ENCODE results near the gene DCXR. TPM values are rescaled to one million over a fixed set of nuclear protein-coding genes. Genes with fewer than 3 reads are reported as not detected.

Gene DCXR
- total and polyA plus RNA-seq, 2 experiments from 2014 or later = 86.9 to 137 TPM

DNA sequence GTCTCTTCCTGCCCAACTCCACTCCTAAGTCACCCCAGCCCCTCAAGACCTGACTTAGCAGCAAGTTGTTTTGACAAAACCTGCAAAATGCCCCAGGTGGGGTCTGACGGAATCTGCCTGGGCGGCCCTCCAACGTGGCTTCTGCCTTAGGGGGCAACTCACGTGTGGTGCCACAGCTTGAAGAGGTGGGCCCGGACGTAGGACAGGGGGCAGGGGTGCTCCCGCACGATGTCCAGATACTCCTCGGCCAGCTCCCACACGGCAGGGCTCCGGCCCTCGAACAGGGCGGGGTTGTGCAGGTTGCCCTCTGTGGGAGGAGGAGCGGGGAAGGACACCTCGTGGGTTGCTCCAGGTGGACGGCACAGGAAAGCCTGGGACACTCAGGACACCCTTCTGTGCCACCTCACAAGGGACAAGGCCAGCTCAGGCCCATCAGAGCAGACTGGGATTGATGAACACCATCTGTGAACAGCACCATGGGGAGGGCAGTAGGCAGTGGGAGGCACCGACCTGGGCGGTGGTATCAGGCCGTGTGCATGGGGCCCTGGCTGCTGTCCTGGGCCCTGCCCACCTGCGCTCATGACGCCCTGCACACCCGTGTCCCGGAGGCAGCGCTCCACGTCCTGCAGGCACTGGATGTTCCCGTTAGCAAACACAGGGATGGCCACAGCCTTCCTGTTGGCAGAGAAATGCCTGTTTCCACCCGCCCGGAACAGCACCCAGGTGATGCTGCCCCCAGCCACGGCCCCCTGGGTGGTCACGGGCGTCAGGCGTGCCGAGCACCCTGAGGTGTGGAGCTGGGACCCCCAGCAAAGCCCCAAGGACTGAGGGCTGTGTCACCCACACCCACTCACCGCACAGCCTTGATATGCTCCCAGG is 23.8 kb upstream of the DCXR start:
- 0 out of 2 replicates have a peak, but pooled peaks cover under 1% of the 10 kb centered on the region for H3K36me3 ChIP-seq (ENCODE audit: insufficient read depth)
- H4K20me1 ChIP-seq (replicated peaks; ENCODE audit: insufficient read depth) = no peaks in the 10 kb centered on the region
- H3K4me1 ChIP-seq (ENCODE audit: insufficient read depth) = no peaks in the 10 kb centered on the region
- H3K27me3 Mint-ChIP-seq (ENCODE audit: insufficient read depth, low read depth, poor library complexity) = peaks cover 10% of the 10 kb centered on the region
- 0 out of 2 replicates have a peak overlapping the region, but pooled peaks have one; percentile 14 for H3K27ac ChIP-seq (ENCODE audit: low read depth)
- H3K9me3 Mint-ChIP-seq = no peaks in the 10 kb centered on the region
- no peaks in the 10 kb centered on the region for H3K9me2 ChIP-seq (ENCODE audit: insufficient read depth)
- H3K27me3 ChIP-seq (ENCODE audit: insufficient read depth) = no peaks in the 10 kb centered on the region
- no peak for TF ChIP-seq EZH2phosphoT487 (IDR thresholded peaks at IDR 0.05; ENCODE audit: unreplicated experiment)
- TF ChIP-seq EZH2 (IDR thresholded peaks at IDR 0.05; ENCODE audit: low read depth, unreplicated experiment) = no peak
- no peak for TF ChIP-seq NANOG (IDR thresholded peaks at IDR 0.05; ENCODE audit: borderline replicate concordance)
- TF ChIP-seq, protein P1, sequence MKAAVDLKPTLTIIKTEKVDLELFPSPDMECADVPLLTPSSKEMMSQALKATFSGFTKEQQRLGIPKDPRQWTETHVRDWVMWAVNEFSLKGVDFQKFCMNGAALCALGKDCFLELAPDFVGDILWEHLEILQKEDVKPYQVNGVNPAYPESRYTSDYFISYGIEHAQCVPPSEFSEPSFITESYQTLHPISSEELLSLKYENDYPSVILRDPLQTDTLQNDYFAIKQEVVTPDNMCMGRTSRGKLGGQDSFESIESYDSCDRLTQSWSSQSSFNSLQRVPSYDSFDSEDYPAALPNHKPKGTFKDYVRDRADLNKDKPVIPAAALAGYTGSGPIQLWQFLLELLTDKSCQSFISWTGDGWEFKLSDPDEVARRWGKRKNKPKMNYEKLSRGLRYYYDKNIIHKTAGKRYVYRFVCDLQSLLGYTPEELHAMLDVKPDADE (IDR thresholded peaks at IDR 0.05) = no peak
- no peak for TF ChIP-seq ZNF114 (CRISPR knock-in tag; IDR thresholded peaks at IDR 0.05)
- H3K79me2 ChIP-seq (replicated peaks; ENCODE audit: insufficient read depth) = no peaks in the 10 kb centered on the region
- H3K36me3 Mint-ChIP-seq (ENCODE audit: low read depth) = peaks cover 11% of the 10 kb centered on the region
- no peak overlapping the region for H3K4me3 ChIP-seq
- H3F3A ChIP-seq (replicated peaks; ENCODE audit: low read depth) = peaks cover 5% of the 10 kb centered on the region; the same call in 1 of the 2 replicates
- H3K27ac Mint-ChIP-seq = no peak overlapping the region
- DNase-seq (ENCODE audit: low spot score) (peak; percentile 0), ATAC-seq (no peak)
- peaks cover 2% of the 10 kb centered on the region; the same call in 2 of the 3 replicates for H3K4me1 Mint-ChIP-seq
- no peak overlapping the region for H3K4me3 Mint-ChIP-seq
- H2AFZ ChIP-seq = no peak overlapping the region
- no peak overlapping the region for H3K4me2 ChIP-seq

DNA sequence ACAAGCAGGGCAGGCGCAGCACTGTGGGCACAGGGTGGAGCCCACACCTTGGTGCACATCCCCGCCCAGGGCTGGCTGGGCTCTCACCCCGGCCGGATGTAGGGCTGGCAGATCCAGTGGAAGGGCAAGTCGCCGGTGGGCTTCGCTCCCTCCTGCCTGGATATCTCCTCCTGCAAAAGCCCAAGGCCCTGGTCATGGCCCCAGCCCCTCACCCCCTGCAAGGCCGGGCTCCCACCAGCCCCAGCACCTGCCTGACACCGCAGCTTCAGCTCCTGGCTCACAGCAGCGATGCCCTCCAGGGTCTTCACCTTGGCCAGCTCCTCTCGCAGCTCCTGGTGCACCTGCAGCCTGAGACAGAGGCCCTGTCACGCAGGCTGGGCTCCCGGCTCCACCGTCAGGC is 23.1 kb upstream of the DCXR start:
- H4K20me1 ChIP-seq (replicated peaks; ENCODE audit: insufficient read depth) = no peaks in the 10 kb centered on the region
- DNase-seq (ENCODE audit: low spot score) (no peak), ATAC-seq (no peak)
- H3F3A ChIP-seq (replicated peaks; ENCODE audit: low read depth) = peaks cover 3% of the 10 kb centered on the region; the same call in 1 of the 2 replicates
- H2AFZ ChIP-seq = no peak overlapping the region
- Mint-ChIP-seq H3K36me3 (ENCODE audit: low read depth) (peaks cover 16% of the 10 kb centered on the region), H3K4me1 (no peaks in the 10 kb centered on the region), H3K27ac (no peak overlapping the region), H3K9me3 (no peaks in the 10 kb centered on the region), H3K4me3 (no peak overlapping the region), H3K27me3 (ENCODE audit: insufficient read depth, low read depth, poor library complexity) (peaks cover 8% of the 10 kb centered on the region)
- H3K36me3 ChIP-seq (ENCODE audit: insufficient read depth) = peaks cover 4% of the 10 kb centered on the region; the same call in 1 of the 2 replicates
- H3K27me3 ChIP-seq (ENCODE audit: insufficient read depth) = no peaks in the 10 kb centered on the region
- H3K27ac ChIP-seq (ENCODE audit: low read depth) = no peak overlapping the region
- TF ChIP-seq ZNF114 (CRISPR knock-in tag; IDR thresholded peaks at IDR 0.05) (no peak), CREB1 (CRISPR knock-in tag; IDR thresholded peaks at IDR 0.05; ENCODE audit: low read depth) (no peak), STAT1 (IDR thresholded peaks at IDR 0.05; ENCODE audit: unreplicated experiment) (no peak), ZNF331 (CRISPR knock-in tag; IDR thresholded peaks at IDR 0.05; ENCODE audit: low read depth) (no peak)
- TF ChIP-seq, protein P2, sequence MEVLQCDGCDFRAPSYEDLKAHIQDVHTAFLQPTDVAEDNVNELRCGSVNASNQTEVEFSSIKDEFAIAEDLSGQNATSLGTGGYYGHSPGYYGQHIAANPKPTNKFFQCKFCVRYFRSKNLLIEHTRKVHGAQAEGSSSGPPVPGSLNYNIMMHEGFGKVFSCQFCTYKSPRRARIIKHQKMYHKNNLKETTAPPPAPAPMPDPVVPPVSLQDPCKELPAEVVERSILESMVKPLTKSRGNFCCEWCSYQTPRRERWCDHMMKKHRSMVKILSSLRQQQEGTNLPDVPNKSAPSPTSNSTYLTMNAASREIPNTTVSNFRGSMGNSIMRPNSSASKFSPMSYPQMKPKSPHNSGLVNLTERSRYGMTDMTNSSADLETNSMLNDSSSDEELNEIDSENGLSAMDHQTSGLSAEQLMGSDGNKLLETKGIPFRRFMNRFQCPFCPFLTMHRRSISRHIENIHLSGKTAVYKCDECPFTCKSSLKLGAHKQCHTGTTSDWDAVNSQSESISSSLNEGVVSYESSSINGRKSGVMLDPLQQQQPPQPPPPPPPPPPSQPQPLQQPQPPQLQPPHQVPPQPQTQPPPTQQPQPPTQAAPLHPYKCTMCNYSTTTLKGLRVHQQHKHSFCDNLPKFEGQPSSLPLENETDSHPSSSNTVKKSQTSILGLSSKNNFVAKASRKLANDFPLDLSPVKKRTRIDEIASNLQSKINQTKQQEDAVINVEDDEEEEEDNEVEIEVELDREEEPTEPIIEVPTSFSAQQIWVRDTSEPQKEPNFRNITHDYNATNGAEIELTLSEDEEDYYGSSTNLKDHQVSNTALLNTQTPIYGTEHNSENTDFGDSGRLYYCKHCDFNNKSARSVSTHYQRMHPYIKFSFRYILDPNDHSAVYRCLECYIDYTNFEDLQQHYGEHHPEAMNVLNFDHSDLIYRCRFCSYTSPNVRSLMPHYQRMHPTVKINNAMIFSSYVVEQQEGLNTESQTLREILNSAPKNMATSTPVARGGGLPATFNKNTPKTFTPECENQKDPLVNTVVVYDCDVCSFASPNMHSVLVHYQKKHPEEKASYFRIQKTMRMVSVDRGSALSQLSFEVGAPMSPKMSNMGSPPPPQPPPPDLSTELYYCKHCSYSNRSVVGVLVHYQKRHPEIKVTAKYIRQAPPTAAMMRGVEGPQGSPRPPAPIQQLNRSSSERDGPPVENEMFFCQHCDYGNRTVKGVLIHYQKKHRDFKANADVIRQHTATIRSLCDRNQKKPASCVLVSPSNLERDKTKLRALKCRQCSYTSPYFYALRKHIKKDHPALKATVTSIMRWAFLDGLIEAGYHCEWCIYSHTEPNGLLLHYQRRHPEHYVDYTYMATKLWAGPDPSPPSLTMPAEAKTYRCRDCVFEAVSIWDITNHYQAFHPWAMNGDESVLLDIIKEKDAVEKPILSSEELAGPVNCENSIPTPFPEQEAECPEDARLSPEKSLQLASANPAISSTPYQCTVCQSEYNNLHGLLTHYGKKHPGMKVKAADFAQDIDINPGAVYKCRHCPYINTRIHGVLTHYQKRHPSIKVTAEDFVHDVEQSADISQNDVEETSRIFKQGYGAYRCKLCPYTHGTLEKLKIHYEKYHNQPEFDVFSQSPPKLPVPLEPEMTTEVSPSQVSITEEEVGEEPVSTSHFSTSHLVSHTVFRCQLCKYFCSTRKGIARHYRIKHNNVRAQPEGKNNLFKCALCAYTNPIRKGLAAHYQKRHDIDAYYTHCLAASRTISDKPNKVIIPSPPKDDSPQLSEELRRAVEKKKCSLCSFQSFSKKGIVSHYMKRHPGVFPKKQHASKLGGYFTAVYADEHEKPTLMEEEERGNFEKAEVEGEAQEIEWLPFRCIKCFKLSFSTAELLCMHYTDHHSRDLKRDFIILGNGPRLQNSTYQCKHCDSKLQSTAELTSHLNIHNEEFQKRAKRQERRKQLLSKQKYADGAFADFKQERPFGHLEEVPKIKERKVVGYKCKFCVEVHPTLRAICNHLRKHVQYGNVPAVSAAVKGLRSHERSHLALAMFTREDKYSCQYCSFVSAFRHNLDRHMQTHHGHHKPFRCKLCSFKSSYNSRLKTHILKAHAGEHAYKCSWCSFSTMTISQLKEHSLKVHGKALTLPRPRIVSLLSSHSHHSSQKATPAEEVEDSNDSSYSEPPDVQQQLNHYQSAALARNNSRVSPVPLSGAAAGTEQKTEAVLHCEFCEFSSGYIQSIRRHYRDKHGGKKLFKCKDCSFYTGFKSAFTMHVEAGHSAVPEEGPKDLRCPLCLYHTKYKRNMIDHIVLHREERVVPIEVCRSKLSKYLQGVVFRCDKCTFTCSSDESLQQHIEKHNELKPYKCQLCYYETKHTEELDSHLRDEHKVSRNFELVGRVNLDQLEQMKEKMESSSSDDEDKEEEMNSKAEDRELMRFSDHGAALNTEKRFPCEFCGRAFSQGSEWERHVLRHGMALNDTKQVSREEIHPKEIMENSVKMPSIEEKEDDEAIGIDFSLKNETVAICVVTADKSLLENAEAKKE (CRISPR knock-in tag; IDR thresholded peaks at IDR 0.05) = no peak
- TF ChIP-seq, protein P3, sequence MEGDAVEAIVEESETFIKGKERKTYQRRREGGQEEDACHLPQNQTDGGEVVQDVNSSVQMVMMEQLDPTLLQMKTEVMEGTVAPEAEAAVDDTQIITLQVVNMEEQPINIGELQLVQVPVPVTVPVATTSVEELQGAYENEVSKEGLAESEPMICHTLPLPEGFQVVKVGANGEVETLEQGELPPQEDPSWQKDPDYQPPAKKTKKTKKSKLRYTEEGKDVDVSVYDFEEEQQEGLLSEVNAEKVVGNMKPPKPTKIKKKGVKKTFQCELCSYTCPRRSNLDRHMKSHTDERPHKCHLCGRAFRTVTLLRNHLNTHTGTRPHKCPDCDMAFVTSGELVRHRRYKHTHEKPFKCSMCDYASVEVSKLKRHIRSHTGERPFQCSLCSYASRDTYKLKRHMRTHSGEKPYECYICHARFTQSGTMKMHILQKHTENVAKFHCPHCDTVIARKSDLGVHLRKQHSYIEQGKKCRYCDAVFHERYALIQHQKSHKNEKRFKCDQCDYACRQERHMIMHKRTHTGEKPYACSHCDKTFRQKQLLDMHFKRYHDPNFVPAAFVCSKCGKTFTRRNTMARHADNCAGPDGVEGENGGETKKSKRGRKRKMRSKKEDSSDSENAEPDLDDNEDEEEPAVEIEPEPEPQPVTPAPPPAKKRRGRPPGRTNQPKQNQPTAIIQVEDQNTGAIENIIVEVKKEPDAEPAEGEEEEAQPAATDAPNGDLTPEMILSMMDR (conservative IDR thresholded peaks at IDR 0.05; ENCODE audit: low read depth in 2 of 2) = no peak
- TF ChIP-seq, protein P1 (IDR thresholded peaks at IDR 0.05) = no peak
- H3K79me2 ChIP-seq (replicated peaks; ENCODE audit: insufficient read depth) = no peaks in the 10 kb centered on the region
- H3K4me1 ChIP-seq (ENCODE audit: insufficient read depth) = no peaks in the 10 kb centered on the region
- H3K9me2 ChIP-seq (ENCODE audit: insufficient read depth) = no peaks in the 10 kb centered on the region
- no peak overlapping the region for H3K4me3 ChIP-seq
- no peak overlapping the region for H3K4me2 ChIP-seq

All from GM23338 (cell line).